K562 (cell line): ENCODE data around the gene ADAM33. TPM values are rescaled to one million over a fixed set of nuclear protein-coding genes. Genes with fewer than 3 reads are reported as not detected.

Experiments
- BRCA1 ChIP-seq, 2 experiments: fragments of 450-650 bp in 1 of 2; sonication (generic) in 1 of 2; formaldehyde crosslinking in 1 of 2; IDR thresholded peaks; 2 replicates each; pipeline versions ENCODE4 v1.5.0 to v1.6.1; 2017 to 2020; ENCODE audit warnings: mild to moderate bottlenecking in 1 of 2, missing genetic modification reagents in 1 of 2
- CBFA2T3 ChIP-seq: fragments of 450-650 bp; IDR thresholded peaks from 2 replicates; pipeline ENCODE4 v1.6.1; 2017
- CTBP1 ChIP-seq: fragments of 450-650 bp; IDR thresholded peaks from 2 replicates; pipeline ENCODE4 v1.6.1; 2016; ENCODE audit warnings: borderline replicate concordance
- ETS2 ChIP-seq: IDR thresholded peaks from 2 replicates; pipeline ENCODE4 v1.6.1; 2016; ENCODE audit warnings: borderline replicate concordance, missing genetic modification characterization, mild to moderate bottlenecking, moderate library complexity, missing compliant biosample characterization; ENCODE audit not compliant: poor library complexity, severe bottlenecking
- FUS ChIP-seq: fragments of 200-400 bp; formaldehyde crosslinking; optimal IDR thresholded peaks from 2 replicates; pipeline ENCODE3; 2017; ENCODE audit warnings: low read depth, low read length
- MEIS2 ChIP-seq: fragments of 450-650 bp; IDR thresholded peaks from 2 replicates; pipeline ENCODE4 v1.6.1; 2014; ENCODE audit warnings: mild to moderate bottlenecking; ENCODE audit not compliant: partially characterized antibody
- NBN ChIP-seq: fragments of 450-650 bp; IDR thresholded peaks from 2 replicates; pipeline ENCODE4 v1.6.1; 2016; ENCODE audit warnings: low read depth, mild to moderate bottlenecking
- RFX7 ChIP-seq: fragments of 250-450 bp; sonication (Bioruptor Pico); IDR thresholded peaks from 2 replicates; pipeline ENCODE4 v1.5.1; 2021; ENCODE audit warnings: mild to moderate bottlenecking
- SMAD1 ChIP-seq: fragments of 150-350 bp; IDR thresholded peaks from 2 replicates; pipeline ENCODE4 v1.6.1; 2014; ENCODE audit warnings: low read length, low read depth; ENCODE audit not compliant: partially characterized antibody
- SMAD4 ChIP-seq: fragments of 250-450 bp; sonication (Bioruptor Pico); conservative IDR thresholded peaks from 2 replicates; pipeline ENCODE4 v1.8.0; 2021; ENCODE audit warnings: inconsistent platforms, mild to moderate bottlenecking, moderate library complexity
- SREBF2 ChIP-seq: sonication (generic); formaldehyde crosslinking; IDR thresholded peaks from 2 replicates; pipeline ENCODE4 v1.4.0; 2020; ENCODE audit warnings: mild to moderate bottlenecking, missing genetic modification reagents
- STAG1 ChIP-seq: sonication (generic); formaldehyde crosslinking; IDR thresholded peaks from 2 replicates; pipeline ENCODE4 v1.5.0; 2020; ENCODE audit warnings: missing genetic modification reagents, borderline replicate concordance
- TAL1 ChIP-seq: fragments of 450-650 bp; IDR thresholded peaks from 2 replicates; pipeline ENCODE4 v1.6.1; 2016; ENCODE audit warnings: mild to moderate bottlenecking
- THRAP3 ChIP-seq: fragments of 450-650 bp; IDR thresholded peaks from 2 replicates; pipeline ENCODE4 v1.6.1; 2016; ENCODE audit warnings: mild to moderate bottlenecking, inconsistent platforms, borderline replicate concordance
- ZNF316 ChIP-seq: fragments of 450-650 bp; IDR thresholded peaks from 2 replicates; pipeline ENCODE4 v1.6.1; 2016
- polyA plus RNA-seq, 8 experiments: library from polyadenylated mRNA; depleted of rRNA in 4 of 8; stranded (reverse) in 5 of 8; unstranded in 3 of 8; fragments of >200 nt; fragmentation: Nextera tagmentation in 2 of 8; fragmentation: Illumina TruSeq in 1 of 8; extraction: Ambion mirVana in 2 of 8; extraction: Trizol in 1 of 8; gene quantifications; 2 replicates each; pipeline versions ENCODE4 v1.2.1 to v1.2.3, GENCODE V29; 2011 to 2014; ENCODE audit warnings: inconsistent platforms in 1 of 8, missing spikeins in 1 of 8
- total RNA-seq, 7 experiments: library from RNA; depleted of rRNA in 6 of 7; stranded (reverse); fragments of >200 nt in 6 of 7; fragmentation: Illumina TruSeq in 2 of 7; extraction: Trizol in 2 of 7; gene quantifications; 2 replicates each; pipeline versions ENCODE4 v1.2.1 to v1.2.3, GENCODE V29; 2011 to 2021; ENCODE audit warnings: low replicate concordance in 1 of 7
- TF ChIP-seq, protein P1 (sequence below): fragments of 250-450 bp; sonication (Bioruptor Pico); IDR thresholded peaks from 2 replicates; pipeline ENCODE4 v1.4.0; 2020; ENCODE audit warnings: mild to moderate bottlenecking, moderate library complexity
- TF ChIP-seq, protein P2 (sequence below): sonication (generic); formaldehyde crosslinking; IDR thresholded peaks from 2 replicates; pipeline ENCODE4 v1.8.0; 2022; ENCODE audit warnings: missing genetic modification reagents, mild to moderate bottlenecking, moderate library complexity, borderline replicate concordance
- TF ChIP-seq, protein P3 (sequence below): fragments of 200-400 bp; formaldehyde crosslinking; IDR thresholded peaks from 2 replicates; pipeline ENCODE4 v1.6.1; 2017; ENCODE audit warnings: mild to moderate bottlenecking, low read depth, low read length, moderate library complexity
- TF ChIP-seq, protein P4 (sequence below): sonication (generic); formaldehyde crosslinking; IDR thresholded peaks from 2 replicates; pipeline ENCODE4 v1.8.1; 2023; ENCODE audit warnings: mild to moderate bottlenecking, missing genetic modification reagents
- TF ChIP-seq, protein P5 (sequence below): sonication (generic); formaldehyde crosslinking; IDR thresholded peaks from 2 replicates; pipeline ENCODE4 v1.9.0; 2022; ENCODE audit warnings: mild to moderate bottlenecking, missing genetic modification reagents

The ADAM33 gene
- total and polyA plus RNA-seq, 9 of the 15 experiments (the other 6 are each of a cell fraction or from before 2014, with no cell fraction given): not detected

DNA sequence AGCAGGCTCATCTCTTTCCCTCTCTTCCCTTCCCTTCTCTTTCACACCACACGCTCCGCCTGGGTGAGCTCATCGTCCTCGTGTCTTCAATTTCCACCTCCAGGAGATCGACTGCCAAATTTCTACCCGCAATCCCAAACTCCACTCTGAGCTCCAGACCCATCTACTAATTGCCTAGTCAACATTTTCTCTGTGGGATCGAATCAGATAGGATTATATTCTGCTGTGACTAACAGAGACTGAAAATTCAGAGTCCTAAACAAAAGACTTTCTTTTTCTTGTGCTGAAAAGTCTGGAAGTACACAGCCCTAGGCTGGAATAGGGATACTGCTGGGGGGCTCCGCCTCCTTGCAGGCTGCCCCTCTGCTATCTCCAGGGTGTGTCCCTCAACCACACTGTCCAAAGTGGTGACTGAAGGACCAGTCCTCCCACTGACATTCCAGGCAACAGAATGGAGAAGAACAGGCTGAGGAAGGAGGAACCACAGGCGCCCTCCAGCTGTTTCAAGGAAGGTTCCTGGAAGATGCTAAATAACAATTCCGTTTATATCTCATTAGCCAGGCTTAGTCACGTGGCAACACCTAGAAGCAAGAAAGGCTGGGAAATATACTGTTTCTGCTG is 45.7 kb upstream of the ADAM33 start (continued):
- TF ChIP-seq, protein P1, sequence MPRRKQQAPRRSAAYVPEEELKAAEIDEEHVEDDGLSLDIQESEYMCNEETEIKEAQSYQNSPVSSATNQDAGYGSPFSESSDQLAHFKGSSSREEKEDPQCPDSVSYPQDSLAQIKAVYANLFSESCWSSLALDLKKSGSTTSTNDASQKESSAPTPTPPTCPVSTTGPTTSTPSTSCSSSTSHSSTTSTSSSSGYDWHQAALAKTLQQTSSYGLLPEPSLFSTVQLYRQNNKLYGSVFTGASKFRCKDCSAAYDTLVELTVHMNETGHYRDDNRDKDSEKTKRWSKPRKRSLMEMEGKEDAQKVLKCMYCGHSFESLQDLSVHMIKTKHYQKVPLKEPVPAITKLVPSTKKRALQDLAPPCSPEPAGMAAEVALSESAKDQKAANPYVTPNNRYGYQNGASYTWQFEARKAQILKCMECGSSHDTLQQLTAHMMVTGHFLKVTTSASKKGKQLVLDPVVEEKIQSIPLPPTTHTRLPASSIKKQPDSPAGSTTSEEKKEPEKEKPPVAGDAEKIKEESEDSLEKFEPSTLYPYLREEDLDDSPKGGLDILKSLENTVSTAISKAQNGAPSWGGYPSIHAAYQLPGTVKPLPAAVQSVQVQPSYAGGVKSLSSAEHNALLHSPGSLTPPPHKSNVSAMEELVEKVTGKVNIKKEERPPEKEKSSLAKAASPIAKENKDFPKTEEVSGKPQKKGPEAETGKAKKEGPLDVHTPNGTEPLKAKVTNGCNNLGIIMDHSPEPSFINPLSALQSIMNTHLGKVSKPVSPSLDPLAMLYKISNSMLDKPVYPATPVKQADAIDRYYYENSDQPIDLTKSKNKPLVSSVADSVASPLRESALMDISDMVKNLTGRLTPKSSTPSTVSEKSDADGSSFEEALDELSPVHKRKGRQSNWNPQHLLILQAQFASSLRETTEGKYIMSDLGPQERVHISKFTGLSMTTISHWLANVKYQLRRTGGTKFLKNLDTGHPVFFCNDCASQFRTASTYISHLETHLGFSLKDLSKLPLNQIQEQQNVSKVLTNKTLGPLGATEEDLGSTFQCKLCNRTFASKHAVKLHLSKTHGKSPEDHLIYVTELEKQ (CRISPR knock-in tag): no peak
- no peak for TF ChIP-seq FUS
- no peak for TF ChIP-seq STAG1 (CRISPR knock-in tag)
- no peak for TF ChIP-seq NBN
- TF ChIP-seq TAL1: no peak
- TF ChIP-seq SMAD1: no peak
- TF ChIP-seq CBFA2T3: no peak
- TF ChIP-seq ZNF316: peak; percentile 78
- TF ChIP-seq SMAD4 (CRISPR knock-in tag): no peak
- no peak for TF ChIP-seq BRCA1 (IDR thresholded peaks at IDR 0.05)
- no peak for TF ChIP-seq BRCA1 (CRISPR knock-in tag; IDR thresholded peaks at IDR 0.05)
- TF ChIP-seq, protein P2, sequence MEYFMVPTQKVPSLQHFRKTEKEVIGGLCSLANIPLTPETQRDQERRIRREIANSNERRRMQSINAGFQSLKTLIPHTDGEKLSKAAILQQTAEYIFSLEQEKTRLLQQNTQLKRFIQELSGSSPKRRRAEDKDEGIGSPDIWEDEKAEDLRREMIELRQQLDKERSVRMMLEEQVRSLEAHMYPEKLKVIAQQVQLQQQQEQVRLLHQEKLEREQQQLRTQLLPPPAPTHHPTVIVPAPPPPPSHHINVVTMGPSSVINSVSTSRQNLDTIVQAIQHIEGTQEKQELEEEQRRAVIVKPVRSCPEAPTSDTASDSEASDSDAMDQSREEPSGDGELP (CRISPR knock-in tag): peak; percentile 30; the same call in 1 of the 2 replicates
- TF ChIP-seq, protein P3, sequence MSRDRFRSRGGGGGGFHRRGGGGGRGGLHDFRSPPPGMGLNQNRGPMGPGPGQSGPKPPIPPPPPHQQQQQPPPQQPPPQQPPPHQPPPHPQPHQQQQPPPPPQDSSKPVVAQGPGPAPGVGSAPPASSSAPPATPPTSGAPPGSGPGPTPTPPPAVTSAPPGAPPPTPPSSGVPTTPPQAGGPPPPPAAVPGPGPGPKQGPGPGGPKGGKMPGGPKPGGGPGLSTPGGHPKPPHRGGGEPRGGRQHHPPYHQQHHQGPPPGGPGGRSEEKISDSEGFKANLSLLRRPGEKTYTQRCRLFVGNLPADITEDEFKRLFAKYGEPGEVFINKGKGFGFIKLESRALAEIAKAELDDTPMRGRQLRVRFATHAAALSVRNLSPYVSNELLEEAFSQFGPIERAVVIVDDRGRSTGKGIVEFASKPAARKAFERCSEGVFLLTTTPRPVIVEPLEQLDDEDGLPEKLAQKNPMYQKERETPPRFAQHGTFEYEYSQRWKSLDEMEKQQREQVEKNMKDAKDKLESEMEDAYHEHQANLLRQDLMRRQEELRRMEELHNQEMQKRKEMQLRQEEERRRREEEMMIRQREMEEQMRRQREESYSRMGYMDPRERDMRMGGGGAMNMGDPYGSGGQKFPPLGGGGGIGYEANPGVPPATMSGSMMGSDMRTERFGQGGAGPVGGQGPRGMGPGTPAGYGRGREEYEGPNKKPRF: no peak
- TF ChIP-seq ETS2 (tag): no peak
- TF ChIP-seq SREBF2 (CRISPR knock-in tag): no peak
- no peak for TF ChIP-seq THRAP3
- TF ChIP-seq RFX7 (CRISPR knock-in tag): no peak
- TF ChIP-seq, protein P4, sequence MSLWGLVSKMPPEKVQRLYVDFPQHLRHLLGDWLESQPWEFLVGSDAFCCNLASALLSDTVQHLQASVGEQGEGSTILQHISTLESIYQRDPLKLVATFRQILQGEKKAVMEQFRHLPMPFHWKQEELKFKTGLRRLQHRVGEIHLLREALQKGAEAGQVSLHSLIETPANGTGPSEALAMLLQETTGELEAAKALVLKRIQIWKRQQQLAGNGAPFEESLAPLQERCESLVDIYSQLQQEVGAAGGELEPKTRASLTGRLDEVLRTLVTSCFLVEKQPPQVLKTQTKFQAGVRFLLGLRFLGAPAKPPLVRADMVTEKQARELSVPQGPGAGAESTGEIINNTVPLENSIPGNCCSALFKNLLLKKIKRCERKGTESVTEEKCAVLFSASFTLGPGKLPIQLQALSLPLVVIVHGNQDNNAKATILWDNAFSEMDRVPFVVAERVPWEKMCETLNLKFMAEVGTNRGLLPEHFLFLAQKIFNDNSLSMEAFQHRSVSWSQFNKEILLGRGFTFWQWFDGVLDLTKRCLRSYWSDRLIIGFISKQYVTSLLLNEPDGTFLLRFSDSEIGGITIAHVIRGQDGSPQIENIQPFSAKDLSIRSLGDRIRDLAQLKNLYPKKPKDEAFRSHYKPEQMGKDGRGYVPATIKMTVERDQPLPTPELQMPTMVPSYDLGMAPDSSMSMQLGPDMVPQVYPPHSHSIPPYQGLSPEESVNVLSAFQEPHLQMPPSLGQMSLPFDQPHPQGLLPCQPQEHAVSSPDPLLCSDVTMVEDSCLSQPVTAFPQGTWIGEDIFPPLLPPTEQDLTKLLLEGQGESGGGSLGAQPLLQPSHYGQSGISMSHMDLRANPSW: no peak
- TF ChIP-seq MEIS2: no peak
- TF ChIP-seq, protein P5, sequence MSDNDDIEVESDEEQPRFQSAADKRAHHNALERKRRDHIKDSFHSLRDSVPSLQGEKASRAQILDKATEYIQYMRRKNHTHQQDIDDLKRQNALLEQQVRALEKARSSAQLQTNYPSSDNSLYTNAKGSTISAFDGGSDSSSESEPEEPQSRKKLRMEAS: no peak
- peak; percentile 27; the same call in 1 of the 2 replicates for TF ChIP-seq CTBP1
